GM18508 (cell line): ENCODE results near the gene RIPOR2.
"Not testable (repeated sequence)": the region's sequence is repeated elsewhere in the genome, so short reads cannot be mapped to it uniquely, and the experiment has no call there.

Experiments used
- ATAC-seq: cut with Tn5 transposase; IDR thresholded peaks from one replicate; pipeline ENCODE4 v1.9.1; 2021; ENCODE audit warnings: moderate number of reproducible peaks; ENCODE audit not compliant: insufficient read depth, unreplicated experiment

RIPOR2 gene

DNA sequence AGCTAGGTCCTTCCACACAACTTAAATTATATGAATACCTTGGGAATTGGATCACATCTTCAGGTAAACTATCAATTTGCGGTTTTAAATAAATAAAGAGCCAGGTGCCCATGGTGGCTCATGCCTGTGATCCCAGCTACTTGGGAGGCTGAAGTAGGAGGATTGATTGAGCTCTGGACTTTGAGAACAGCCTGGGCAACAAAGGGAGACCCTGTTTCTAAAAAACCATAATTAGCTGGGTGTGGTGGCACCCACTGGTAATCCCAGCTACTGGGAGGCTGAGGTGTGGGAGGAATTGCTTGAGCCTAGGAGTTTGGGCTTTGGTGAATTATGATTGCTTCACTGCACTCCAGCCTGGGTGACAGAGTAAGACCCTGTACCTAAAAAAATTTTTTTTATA lies 157.6 kb downstream of the RIPOR2 start:
- no peak for ATAC-seq

DNA sequence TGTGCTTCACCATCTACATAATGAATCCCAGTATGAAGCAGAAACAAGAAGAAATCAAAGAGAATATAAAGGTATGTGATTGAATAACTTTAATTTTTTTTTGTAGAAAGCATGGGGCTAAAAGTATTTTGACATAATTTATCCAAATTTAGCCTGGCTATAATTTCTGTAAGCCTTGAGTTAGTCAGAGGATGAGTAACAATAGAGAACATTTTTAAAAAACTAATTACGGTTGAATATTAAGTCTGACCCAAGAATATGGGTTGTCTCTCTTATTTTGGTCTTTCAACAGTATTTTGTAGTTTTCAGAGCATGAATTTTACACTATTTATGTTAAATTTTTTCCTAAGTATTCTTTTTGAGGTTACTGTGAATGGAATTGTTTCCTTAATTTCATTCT lies 158.5 kb downstream of the RIPOR2 start:
- no peak for ATAC-seq

DNA sequence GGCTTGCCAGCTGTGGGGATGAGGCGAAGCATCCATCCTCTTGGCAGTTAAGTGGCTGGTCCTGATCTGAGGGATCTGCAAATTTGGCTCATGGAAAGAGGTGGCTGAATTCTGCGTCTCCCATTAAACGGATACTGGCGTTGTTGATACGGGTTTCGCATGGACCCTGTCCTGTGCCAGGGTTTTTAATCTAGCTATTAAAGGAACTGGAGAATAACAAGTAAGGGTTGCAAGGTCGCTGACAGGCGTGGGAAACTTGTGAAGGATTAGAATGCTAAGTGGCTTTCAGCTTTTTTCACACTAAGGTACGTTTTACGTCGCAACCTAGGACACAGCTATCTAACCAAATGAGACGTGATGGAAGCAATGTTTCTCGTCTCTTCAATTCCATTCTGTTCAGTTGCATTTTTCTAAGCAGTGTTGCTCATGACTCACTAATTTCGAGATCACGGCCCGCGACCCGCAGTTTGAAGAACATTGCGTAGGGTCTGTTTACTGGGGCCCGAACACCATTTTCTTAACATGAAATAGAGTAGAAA lies 160.2 kb downstream of the RIPOR2 start:
- ATAC-seq = peak; percentile 2

DNA sequence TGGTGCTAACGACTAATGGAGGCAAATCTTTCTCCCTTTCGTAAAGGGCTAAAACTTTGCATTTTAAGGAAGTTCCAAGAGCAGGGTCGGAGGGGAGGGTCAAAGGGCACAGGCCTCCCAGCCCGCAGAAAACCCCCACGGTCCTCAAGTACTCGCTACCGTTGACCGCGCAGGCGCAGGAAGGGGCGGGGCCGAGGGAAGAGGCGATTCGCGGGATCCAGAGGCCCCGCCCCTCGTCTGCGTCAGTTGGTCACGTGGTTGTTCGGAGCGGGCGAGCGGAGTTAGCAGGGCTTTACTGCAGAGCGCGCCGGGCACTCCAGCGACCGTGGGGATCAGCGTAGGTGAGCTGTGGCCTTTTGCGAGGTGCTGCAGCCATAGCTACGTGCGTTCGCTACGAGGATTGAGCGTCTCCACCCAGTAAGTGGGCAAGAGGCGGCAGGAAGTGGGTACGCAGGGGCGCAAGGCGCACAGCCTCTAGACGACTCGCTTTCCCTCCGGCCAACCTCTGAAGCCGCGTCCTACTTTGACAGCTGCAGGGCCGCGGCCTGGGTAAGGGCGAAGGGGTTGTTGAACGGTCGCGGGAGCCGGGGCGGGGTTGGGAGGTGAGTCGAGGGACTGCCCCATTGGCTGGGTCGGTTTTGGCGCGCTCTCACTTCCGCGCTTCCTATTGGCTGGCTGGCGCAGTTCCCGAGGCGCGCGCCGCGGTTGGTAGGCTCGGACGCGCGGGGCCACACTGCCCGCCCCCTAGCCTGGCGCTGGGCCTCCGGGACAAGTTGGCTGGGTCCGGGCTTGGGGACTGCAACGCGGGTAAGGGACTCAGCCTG lies 160.9 kb downstream of the RIPOR2 start, which contains the start of gene GMNN:
Gene GMNN, plus strand, starts transcription at position 242 of the 824 bp plus-strand sequence. CDS start 2,310 bp downstream, outside the sequence.
- ATAC-seq = peak; percentile 74

DNA sequence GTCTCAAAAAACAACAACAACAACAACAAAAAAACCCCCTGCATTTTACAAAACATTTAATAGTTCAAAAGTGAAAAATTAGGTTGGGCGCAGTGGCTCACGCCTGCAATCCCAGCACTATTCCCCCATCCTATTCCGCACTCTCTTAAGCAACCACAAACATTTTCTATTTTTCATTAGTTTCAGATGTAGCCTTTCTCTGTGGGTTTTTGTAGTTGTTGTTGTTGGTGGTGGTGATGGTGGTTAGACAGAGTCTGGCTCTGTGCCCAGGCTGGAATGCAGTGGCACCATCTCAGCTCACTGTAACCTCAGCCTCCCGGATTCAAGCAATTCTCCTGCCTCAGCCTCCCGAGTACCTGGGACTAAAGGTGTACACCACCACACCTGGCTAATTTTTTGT lies 167.4 kb downstream of the RIPOR2 start:
- ATAC-seq = no peak

DNA sequence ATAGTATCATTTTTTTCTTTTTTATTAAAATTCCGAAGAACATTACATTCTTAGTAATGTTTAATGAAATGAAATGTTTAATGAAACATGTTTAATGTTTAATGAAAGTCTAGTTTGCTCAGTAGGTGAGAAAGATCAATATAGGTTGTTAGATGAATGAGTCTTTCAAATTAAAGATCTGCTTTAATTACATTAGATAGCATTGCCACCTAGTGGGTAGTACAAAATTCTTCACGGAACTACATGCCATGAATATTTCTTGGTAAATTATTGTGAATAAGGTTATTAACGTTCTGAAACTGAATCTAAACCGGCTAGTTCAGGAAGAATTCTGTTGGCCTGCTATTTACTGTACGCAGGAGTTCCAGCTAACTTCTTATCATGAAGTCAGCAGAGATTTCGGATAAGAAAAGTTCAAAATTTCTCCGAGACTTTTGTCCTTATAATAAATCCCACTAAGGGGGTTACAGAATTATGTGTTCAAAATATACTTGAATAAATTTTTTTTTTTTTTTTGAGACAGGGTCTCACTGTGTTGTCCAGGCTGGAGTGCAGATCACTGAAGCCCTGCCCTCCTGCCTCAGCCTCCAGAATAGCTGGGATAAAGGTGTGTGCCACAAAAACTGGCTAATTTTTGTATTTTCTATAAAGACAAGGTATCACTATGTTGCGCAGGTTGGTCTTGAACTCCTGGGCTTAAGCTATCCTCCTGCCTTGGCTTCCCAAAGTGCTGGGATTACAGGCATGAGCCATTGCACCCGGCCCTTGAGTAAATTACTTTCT lies 168.9 kb downstream of the RIPOR2 start:
- ATAC-seq = peak; percentile 50

DNA sequence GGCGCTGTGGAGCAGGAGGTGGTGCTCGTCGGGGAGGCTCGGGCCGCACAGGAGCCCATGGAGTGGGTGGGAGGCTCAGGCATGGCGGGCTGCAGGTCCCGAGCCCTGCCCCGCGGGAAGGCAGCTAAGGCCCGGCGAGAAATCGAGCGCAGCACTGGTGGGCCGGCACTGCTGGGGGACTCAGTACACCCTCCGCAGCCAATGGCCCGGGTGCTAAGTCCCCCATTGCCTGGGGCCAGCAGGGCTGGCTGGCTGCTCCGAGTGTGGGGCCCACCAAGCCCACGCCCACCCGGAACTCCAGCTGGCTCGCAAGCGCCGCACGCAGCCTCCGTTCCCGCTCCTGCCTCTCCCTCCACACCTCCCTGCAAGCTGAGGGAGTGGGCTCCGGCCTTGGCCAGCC lies 169.8 kb downstream of the RIPOR2 start:
- ATAC-seq = not testable (repeated sequence)

DNA sequence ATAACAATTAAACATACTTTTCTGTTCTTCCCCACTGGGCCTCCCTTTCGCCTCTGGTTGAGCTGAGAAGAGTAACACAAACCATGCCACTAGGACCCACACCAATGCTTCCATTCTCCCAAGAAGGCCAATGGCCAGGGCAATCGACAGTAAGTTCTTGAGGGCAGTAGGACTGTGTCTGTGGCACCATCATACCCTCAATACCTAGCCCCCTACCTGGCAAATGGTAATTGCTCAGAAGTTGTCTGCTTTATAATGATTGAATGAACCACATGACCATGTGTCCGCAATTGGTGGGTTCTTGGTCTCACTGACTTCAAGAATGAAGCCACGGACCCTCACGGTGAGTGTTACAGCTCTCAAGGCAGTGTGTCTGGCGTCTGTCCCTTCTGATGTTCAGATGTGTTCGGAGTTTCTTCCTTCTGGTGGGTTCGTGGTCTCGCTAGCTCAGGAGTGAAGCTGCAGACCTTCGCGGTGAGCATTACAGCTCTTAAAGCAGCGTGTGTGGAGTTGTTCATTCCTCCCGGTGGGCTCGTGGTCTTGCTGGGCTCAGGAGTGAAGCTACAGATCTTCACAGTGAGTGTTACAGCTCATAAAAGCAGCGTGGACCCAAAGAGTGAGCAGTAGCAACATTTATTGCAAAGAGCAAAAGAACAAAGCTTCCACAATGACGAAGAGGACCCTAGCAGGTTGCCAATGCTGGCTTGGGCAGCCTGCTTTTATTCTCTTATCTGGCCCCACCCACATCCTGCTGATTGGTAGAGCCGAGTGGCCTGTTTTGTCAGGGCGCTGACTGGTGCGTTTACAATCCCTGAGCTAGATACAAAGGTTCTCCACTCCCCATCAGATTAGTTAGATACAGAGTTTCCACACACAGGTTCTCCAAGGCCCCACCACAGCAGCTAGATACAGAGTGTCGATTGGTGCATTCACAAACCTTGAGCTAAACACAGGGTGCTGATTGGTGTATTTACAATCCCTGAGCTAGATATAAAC lies 170.6 kb downstream of the RIPOR2 start:
- not testable (repeated sequence) for ATAC-seq

DNA sequence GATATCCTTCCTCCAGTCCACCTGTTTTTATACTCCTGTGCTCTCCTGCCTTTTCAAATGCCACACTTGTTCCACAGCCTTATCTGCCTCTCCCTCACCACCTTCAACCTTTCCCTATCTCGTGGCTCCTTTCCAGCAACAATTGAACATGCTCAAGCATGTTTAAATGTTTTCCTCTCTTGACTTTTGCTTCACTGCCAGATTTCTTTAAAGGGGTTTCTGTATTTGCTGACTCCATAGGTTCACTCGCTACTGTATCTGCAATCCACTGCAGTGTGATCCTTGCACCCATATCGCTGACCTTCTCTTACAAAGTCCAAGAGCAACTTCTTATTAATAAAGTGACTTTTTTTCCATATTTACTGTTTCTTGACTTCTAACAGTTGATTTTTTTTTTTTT lies 172.2 kb downstream of the RIPOR2 start:
- no peak for ATAC-seq

DNA sequence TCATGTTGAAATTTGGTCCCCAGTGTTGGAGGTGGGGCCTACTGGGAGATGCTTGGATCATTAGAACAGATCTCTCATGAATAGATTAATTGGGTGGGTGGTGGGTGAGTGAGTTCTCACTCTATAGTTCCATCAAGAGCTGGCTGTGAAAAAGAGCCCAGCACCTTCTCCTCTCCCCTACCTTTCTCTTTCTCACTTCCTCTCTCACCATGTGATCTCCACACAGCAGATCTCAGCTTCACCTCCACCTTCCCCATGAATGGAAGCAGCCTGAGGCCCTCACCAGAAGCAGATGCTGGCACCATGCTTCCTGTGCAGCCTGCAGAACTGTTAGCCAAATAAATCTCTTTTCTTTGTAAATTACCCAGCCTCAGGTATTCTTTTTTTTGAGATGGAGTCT lies 173.9 kb downstream of the RIPOR2 start:
- ATAC-seq = no peak

DNA sequence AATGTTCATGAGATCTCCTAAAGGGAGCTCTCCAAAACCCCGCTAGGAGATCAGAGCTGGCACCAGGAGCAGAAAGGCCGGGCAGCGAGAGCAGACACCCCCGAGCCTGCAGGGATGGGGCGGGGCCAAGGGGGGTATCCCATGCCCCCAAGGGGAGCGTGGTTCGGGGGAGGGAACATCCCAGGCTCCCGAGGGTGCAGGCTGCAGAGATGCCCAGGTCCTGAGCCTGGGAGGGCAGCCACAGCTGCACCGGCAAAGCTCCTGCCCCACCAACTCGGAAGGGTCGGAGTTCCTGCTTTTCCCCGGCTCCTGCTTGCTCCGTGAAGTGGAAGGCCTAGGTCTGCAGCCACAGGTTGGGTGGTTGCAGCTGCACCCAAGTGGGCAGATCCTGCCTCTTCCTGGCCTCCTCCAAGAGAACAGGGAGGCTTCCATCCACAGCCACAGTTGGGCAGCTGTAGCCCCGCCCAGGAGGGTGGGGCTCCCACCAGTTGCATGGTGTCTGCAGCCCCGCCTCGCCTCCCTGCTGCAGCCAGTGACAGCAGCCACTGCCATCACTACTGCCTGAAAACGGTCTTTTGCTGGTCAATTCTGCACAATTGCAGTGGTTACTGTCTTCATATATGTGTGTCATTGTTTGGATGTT lies 174.4 kb downstream of the RIPOR2 start:
- ATAC-seq = no peak

DNA sequence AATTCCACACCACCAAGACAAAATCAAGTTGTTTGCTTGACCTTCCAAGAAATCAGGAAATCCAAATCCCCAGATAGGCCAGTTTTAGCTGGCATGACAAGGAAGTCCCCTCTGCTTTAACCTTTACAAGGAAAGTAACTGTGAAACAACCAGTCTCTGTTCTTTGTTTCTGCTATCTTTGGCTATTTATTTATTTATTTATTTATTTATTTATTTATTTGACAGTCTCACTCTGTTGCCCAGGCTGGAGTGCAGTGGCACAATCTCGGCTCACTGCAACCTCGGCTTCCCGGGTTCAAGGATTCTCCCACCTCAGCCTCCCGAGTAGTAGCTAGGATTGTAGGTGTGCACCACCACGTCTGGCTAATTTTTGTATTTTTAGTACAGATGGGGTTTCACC lies 175.6 kb downstream of the RIPOR2 start:
- no peak for ATAC-seq

DNA sequence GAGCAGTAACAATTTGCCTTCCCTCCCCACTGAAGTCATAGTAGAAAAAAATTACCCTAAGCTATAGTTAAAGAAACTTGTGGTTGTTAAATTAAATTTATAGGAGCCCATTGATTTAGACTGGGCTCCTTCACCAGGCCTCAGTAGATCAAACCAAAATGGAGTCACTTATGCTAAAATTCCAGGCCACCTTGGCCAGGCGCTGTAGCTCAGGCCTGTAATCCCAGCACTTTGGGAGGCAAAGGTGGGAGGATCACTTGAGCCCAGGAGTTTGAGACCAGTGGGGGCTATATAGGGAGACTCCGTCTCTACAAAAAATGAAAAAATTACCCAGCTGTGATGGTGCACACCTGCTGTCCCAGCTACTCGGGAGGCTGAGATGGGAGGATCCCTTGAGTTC lies 176.0 kb downstream of the RIPOR2 start:
- no peak for ATAC-seq

DNA sequence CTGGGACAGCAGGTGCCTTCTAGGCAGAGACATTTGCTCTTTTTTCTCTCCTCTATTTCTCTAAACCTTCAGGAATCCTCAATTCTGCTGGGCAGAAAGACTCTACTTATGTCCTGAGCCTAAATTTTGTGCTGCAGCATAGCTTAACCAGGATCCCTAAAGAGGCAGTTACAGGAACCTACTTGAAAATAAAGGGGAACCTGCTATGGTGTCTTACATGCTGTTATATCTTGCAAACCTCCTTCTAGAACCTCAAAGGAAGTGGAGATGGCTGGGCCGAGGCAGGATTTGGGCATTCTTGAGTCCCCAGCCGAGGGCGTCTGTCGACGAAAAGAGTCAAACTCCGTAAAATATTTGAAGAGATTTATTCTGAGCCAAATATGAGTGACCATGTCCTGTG lies 178.1 kb downstream of the RIPOR2 start:
- no peak for ATAC-seq

DNA sequence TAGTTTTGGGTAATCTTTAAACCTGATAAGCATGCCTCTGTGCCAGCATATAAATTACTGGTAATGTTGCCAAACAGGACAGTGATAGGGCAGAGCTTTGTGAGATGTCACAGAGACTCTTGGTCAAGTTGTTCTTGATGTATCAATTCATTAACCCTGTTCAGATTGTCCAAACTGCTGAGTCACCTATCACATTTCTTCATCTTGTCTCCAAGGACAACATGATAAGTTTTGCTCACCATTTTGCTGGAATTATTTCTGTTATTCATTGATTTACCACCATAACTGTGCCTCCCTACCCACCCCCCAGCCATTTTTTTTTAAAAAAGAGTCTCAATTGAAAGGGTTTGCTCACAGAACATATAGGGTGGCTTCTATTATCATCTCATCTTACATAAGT lies 180.5 kb downstream of the RIPOR2 start:
- no peak for ATAC-seq

DNA sequence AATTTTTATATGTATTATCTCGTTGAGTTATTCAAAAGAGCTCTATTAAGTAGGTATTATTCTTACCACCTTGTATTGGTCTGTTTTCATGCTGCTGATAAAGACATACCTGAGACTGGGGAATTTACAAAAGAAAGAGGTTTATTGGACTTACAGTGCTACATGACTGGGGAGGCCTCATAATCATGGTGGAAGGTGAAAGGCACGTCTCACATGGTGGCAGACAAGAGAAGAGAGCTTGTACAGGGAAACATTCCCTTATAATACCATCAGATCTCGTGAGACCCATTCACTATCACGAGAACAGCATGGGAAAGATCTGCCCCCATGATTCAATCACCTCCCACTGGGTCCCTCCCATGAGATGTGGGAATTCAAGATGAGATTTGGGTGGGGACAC lies 181.4 kb downstream of the RIPOR2 start:
- ATAC-seq = not testable (repeated sequence)
